SKM-1 (cell line): ENCODE data around the gene XRCC1.
"Not testable (repeated sequence)": the region's sequence is repeated elsewhere in the genome, so short reads cannot be mapped to it uniquely, and the experiment has no call there.

Experiments used
- DNase-seq: peaks from one replicate; lab custom pipeline; 2025; ENCODE audit not compliant: unreplicated experiment; lab: John Stamatoyannopoulos, UW

XRCC1 gene

DNA sequence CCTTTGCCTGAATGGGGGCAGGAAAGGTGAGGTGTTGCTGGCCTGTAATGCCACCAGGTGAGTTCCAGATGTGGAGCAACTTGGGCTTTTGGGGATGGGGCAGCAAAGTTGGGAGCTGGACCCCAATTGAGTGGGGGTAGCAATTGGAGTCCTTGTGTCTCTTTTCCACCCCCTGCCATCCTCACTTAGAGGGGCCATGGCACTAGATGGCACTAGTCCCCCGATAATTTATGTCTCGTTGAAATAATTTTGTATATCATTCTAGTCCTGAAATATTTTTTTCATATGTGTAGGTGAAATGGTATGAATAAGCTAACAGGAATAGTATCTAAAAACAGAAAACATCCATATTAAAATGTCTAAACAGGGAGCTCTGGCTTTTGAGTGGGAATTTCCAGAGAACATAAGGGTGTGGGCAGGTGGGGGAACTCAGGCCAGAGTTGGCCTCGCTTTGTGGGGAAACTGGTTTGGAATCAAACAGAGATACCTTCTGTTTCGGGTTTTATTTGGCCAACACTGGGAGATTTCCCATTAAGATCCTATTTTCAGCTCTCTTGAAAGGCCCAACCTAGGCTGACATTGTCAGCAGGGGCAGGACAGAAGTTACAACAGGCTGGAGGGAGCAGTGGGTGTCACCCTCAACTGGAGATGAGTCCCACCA, 24.4 kb upstream of the XRCC1 start:
- DNase-seq: no peak

DNA sequence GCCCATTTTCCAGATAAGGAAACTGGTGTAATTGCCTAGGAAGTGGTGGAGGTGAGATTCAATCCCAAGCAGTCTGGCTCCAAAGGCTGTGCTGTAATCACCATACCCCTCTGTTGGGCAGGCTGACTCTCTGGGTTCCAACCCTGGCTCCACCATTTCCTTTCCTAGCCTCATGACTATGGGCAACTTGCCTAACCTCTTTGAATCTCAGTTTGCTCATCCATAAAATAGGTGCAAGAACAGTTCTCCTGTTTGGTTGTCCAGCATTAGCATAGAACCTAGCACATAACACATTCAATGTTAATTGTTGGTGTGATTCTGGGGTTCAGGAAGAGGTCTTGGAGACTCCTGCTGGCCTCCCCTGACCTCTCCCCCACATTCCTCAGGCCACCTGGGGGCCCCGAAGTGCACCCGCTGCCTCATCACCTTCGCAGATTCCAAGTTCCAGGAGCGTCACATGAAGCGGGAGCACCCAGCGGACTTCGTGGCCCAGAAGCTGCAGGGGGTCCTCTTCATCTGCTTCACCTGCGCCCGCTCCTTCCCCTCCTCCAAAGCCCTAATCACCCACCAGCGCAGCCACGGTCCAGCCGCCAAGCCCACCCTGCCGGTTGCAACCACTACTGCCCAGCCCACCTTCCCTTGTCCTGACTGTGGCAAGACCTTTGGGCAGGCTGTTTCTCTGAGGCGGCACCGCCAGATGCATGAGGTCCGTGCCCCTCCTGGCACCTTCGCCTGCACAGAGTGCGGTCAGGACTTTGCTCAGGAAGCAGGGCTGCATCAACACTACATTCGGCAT, 23.3 kb upstream of the XRCC1 start:
- no peak for DNase-seq

DNA sequence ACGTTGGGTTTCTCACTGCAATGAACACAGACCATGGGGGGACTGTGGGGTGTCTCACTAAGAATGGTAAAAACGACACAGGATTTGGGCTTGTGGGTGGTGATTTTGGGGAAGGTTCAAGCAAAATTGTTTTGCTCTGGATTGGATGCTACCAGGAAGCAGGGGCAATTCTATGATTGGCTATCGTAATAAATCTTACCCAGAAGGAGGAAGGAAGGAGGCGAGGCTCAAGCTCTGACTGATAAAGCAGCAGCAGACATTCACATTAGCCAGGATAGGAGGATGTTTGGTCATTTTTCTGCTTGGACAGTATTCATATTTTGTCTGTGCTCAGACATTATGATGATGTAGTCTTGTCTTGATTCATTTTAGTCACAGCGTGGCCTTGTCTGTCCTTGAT, 22.5 kb upstream of the XRCC1 start:
- DNase-seq: no peak

DNA sequence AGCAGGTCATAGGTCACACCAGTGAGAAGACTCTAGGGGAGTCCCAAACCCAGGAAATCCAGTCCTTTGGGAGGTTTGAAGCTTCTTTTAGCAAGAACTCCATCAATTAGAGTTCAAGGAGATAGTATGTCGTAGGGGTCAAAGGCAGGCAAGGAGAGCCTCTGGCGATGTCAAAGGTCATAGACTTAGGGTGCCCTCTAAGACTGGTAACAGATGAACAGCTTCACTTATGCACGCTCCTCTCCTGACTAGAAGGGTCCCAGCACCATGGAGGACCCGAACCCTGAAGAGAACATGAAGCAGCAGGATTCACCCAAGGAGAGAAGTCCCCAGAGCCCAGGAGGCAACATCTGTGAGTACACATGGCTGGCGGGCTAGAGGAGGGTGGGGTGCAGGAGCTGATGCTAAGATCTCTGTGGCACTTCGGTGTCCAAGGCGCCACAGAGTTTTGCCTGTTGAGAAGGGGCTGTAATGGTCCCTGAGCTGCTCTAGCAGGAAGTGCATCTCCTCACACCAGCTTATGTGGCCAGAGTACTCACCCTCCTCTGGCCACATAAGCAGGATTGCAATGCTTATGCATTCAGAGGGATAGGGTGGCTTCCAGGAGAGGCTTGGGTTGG, 21.6 kb upstream of the XRCC1 start:
- DNase-seq: no peak

DNA sequence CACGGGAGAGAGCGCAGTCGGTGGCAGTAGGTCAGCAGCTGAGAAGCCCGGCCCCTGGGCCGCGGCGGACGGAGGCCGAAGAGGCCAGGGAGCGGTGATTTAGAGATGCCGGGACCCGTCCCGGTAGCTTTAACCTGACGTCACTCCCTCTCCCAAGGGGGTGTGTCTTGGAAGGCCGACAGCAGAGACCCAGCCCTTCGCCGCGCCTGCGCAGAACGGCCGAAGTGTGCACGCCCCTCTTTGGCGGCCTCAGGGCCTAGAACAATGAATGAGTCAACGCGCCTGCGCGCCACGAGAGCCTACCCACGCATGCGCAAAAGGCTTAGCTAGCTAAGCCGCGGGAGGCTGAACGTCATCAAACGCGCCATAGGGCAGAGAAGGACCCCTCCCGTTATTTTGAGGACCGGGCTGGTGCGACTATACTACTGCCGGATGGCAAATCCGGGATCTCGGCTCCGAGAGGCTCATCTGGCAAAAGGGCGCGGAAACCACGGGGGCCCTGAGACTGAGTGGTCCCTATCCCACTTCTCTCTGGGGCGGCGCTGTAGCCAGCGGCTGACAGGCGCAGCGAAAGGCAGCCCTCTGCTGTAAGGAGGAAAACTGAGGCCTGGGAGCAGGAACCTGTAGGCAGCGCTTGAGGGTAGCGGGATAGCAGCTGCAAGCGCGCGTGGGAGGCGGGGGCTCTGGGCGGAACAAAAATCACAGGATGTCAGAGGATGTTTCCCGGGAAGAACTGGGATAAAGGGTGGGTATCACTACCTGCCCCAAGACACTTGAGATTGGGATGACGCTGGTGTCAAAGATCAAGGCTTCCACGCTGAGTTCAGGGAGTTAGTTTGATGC, 20.9 kb upstream of the XRCC1 start, which contains the start of the genes IRGQ and ZNF576:
IRGQ (minus strand) TSS at position 136 of the 843 bp plus-strand sequence. CDS start 796 bp downstream, outside the sequence.
ZNF576 (plus strand) TSS at position 597 of the 843 bp plus-strand sequence. CDS start 514 bp downstream, outside the sequence.
- DNase-seq: peak; percentile 87

DNA sequence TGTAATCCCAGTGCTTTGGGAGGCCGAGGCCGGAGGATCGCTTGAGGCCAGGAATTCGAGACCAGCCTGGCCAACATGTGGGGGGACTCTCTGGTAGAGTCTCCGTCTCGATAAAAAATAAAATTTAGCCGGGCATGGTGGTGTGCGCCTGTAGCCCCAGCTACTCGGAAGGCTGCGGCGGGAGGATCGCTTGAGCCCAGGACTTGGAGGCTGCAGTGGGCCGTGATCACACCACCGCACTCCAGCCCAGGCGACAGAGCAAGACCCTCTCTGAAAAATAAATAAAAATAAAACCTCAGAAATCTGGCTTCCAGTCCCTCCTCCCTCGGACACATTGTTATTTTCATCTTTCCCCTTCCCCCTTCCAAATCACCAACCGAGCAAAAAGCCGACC, 20.3 kb upstream of the XRCC1 start:
- DNase-seq: no peak

DNA sequence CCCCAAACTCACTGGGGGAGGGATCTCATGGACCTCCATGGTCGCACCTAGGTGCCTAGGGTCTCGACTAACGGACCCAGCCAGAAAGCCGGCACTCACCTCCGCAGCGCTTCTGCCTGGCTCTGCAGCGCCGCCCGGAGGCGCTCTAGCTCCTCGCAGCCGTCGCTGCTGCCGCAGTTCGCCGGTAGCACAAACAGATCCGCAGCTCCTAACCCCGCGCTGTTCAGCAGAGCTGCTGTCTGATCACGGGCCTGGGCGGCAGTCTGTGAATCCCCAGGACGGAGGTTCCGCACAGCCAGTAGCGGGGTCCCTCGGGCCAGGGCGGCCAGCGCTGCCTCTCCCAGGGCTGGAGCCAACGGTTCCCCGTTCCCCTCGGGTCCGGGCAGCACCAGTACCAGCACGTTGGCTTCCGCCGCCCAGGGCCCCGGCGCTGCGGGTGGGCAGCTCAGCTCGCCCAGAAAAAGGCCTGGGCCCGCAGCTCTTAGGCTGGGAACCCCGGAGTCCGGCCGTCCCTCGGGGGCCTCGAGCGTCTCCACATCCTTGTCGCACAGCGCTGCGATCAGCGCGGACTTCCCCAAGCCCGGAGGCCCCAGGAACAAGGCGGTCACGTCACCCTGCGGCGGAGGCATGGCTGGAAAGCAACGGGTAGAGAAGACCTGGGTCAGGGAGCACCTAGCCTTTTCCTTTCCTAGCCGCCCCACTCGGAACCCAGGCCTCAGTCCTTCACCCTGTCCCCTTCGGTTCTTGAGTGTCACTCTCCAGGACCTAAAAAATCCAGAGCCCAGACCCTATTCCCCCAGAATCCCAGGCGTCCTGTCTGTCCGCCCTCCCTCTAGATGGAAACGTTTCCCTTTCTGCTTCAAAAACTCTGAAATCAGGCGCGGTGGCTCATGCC, 19.6 kb upstream of the XRCC1 start:
- peak; percentile 22 for DNase-seq

DNA sequence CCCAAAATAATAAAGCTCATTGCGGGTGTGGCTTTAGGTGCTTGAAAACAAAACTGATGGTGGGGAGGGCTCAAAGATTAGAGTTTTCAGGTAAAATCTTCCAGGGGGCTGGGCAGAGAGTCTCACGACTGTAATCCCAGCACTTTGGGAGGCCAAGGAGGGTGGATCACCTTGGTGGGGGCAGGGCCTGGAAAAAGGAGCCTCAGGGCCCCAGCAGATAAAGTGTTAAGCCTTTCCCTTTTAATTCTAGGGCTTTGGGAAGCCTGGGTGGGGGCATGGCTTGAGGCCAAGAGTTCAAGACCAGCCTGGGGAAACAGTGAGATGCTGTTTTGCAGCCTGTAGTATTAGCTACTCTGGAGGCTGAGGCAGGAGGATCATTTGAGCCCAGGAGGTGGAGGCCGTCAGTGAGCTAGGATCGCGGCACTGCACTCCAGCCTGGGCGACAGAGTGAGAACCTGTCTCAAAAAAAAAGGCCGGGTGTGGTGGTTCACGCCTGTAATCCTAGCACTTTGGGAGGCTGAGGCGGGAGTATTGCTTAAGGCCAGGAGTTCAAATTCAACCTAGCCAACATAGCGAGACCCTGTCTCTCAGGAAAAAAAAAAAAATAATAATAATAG, 18.9 kb upstream of the XRCC1 start:
- no peak for DNase-seq

DNA sequence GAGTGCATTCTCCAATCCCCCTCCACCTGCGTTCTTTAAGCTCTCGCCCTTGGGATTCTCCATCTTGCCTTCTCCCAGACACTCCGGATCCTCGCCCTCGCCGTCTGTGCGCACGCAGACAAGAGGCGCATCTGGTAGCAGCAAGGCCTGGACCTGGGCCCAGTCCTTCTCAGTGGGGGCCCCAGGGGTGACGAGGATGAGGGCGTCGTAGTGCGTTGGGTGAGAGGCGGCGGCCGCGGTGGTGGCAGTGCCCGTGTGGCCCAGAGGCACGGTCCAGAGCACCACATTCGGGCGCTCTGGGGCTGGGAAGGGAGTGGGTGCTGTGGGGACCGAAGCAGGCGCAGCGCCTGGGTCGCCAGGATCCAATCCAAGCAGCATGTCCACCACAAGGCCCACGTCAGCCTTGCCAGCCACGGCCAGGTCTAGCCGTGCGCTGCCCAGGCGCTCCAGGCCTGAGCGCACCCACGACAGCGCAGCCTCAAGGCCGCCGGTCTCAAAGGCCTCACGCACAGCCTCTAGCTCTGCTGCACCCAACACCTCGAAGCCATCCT, 17.5 kb upstream of the XRCC1 start:
- no peak for DNase-seq

DNA sequence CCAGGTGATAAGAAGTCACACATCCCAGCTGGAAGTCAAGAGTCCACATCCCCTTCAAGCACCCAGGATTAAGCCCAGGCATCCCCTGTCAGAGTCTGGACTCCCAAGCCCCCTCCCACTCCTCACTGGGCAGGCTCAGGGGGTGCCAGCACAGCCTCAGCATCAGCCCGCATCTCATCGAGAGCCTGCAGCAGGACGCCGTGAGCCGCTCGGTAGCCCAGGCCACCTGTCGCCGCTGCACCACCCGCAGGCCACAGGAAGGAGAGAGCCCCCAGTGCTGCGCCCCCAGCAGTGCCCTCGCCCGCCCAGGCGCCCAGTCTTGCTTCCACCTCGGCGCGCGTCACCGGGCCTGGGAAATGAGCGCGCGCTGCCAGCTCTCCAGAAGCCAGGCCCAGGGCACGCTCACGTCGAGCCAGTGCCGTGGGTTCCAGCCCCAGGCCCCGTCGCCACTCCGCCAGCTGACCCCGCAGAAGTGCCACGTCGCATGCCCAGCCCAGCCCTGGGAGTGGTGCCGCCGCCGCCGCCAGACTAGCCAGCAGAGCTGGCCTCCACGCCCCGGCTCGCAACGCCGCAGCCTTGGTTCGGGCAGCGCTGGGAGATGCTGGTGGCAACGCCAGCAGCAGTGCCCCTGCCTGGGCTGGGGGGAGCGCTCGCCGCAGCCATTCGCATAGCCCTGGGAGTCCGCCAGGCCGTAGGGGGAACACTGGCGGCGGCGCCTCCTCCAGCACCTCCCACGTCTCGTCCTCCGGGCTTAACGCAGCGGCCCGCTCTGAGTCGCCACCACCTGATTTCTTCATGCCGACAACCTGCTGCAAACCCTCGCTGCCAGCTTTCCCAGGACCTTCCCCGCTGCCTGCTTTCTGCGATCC, 16.8 kb upstream of the XRCC1 start:
- no peak for DNase-seq

DNA sequence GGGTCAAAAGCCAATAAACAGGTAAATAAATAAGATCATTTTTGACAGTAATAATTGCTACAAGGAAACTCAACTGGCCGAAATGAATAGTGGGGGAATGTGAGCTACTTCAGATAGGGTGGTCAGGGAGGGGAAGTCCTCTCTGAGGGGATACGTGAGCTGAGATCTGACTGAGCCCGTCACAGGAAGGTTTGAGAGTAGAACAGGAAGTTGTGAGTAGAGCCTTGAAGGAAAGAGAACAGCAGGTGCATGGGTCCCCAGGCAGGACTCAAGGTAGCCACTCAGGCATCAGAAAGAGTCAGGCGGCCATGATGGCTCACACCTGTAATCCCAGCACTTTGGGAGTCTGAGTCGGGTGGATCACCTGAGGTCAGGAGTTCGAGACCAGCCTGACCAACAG, 14.4 kb upstream of the XRCC1 start:
- no peak for DNase-seq

DNA sequence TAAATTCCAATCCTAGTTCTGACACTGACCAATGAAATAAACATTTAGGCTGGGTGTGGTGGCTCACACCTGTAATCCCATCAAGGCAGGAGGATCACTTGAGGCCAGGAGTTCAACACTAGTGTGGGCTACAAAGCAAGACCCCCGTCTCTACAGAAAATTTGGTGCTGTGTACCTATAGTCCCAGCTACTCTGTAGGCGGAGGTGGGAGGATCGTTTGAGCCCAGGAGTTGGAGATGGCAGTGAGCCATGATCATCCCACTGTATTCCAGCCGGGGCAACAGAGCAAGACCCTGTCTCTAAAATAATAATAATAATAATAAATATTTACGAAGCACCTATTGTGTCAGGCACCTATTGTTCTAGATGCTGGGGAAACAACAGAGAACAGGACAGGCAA, 13.9 kb upstream of the XRCC1 start:
- no peak for DNase-seq

DNA sequence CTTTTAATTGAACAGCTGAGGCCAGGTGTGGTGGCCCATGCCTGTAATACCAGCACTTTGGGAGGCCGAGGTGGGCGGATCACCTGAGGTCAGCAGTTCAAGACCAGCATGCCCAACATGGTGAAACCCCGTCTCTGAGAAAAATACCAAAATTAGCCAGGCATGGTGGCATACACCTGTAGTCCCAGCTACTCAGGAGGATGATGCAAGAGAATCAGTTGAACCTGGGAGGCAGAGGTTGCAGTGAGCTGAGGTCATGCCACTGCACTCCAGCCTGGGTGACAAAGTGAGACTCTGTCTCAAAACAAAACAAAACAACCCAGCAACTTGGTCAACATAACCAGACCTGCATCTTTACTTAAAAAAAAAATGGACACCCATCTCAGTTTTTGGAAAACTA, 11.7 kb upstream of the XRCC1 start:
- DNase-seq: not testable (repeated sequence)

DNA sequence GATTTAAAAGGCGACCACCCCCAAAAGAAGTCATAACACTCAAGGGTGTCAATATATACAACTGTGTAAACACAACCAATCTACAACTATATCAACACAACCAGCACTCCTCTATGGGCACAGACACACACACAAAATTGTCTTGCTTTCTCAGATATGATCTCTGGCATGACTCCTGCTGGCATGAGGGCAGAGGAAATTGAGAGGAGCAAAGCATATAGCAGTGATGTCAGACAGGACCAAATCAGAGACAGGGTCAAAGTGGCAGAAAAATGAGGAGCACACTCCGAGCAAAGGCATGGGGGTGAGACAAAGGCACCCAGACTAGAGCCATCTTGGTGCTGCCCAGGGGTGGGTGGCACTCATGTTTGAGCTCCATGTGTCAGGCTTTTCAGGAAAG, 11.0 kb upstream of the XRCC1 start:
- DNase-seq: no peak

DNA sequence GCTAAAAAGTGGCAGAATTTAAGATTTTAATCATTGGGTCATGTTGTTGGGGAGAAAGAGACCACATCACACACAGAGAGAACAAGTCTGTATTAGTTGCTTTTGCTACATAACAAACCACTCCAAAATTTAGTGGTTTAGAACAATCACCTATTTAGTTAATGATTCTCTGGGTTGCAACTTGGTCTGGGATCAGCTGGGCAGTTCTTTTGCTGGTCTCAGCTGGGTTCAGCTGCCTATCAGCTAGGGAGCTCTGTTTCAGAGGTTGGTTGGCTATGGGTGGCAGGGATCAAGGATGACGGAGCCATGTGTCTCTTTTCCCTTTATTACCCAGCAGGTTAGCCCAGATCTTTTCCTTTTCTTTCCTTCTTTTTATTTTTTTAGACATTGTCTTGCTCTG, 9.2 kb upstream of the XRCC1 start:
- no peak for DNase-seq

DNA sequence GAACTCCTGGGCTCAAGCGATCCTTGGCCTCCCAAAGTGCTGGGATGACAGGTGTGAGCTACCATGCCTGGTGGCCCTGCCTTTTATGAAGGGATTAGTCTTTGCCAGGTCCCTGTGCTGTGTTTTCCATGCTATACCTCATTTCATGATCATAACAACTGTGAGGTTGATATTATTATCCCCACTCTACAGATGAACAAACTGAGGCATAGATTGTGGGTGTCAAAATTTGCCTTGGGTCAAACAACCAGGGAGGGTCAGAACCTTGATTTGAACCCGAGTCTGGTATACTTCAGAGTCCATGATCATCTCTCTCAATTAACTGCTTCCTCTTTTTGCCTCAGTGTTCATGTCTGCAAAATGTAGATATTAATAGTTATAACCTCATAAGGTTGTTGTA, 7.2 kb upstream of the XRCC1 start:
- DNase-seq: no peak

DNA sequence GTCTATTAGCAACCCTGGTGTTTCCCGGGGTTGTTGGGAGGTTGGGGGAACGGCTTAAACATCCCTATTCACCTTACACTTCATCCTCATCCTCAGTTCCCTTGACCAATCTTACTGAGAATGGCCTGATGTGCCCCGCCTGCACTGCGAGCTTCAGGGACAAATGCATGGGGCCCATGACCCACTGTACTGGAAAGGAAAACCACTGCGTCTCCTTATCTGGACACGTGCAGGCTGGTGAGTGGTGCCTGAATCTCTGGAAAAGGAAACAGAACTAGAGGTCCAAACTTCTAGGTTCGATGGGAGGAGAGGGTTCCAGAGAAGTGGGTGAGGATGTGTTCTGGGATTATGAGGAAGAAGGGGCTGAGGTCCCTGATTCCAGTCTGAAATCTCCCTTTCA, 6.1 kb upstream of the XRCC1 start:
- no peak for DNase-seq

DNA sequence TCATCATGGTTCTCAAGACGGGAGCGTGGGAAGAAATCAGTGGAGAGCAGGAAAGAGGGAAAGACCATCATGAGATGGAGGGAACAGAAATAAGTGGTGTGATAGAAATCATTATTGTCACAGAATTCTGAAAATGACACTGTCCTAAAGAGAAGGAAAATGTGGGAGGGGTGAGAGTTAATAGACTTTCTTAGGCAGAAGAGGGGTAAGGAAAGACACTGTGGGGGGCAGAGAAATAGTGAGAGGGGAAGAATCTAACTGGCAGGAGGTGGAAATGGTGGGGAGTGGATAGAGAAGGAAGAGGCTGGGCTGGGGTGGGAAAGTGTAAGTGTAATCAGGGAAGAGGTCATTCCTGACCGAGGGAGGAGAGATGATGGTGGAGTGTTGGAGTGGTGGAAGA, 3.5 kb upstream of the XRCC1 start:
- no peak for DNase-seq
